AG04449 (cell line): ENCODE data around the gene THRB.

ENCODE experiments used
- CTCF ChIA-PET: fragments of 350-600 bp; formaldehyde crosslinking; extraction: SDS; loops from one replicate; lab custom pipeline; 2021; ENCODE audit warnings: antibody characterized with exemption; lab: Yijun Ruan, JAX
- POLR2A ChIA-PET: fragments of 400-600, 350-600 bp; formaldehyde crosslinking; extraction: SDS; loops from one replicate; lab custom pipeline; 2020; ENCODE audit warnings: antibody characterized with exemption, inconsistent platforms; lab: Yijun Ruan, JAX
- DNase-seq: peaks from one replicate; pipeline ENCODE4 v3.0.0-alpha.2; 2010; ENCODE audit warnings: low read depth, low spot score
- H3K4me3 ChIP-seq: 2 replicates; pipeline ENCODE4 v1.5.1; 2011; ENCODE audit warnings: low read depth, mild to moderate bottlenecking, control low read depth, low read length
- CTCF ChIP-seq: IDR thresholded peaks from one replicate; pipeline ENCODE4 v1.5.1; 2011; ENCODE audit warnings: mild to moderate bottlenecking, moderate library complexity, low read length, control low read depth, inconsistent platforms; ENCODE audit not compliant: insufficient read depth; ENCODE audit errors: missing control alignments

The THRB gene

GRCh38 chr3:24261521-24261920 is 233.1 kb downstream of the THRB start:
- TF ChIP-seq CTCF, result no peak
- POLR2A ChIA-PET, result no interaction called here
- CTCF ChIA-PET, result interaction anchor here (1.6 kb wide), 1 partner anchor 75 kb away, joined by 3 read pairs; no protein-coding TSS in a partner anchor
- H3K4me3 ChIP-seq, result no peak overlapping the region
- DNase-seq, result no peak

GRCh38 chr3:24259901-24260512 is 234.6 kb downstream of the THRB start:
- no peak overlapping the region for H3K4me3 ChIP-seq
- POLR2A ChIA-PET, result interaction anchor here (0.8 kb wide), 1 partner anchor 10 kb away, joined by 3 read pairs; no protein-coding TSS in a partner anchor
- no peak for DNase-seq
- TF ChIP-seq CTCF, result no peak
- CTCF ChIA-PET, result interaction anchor here (1.8 kb wide), 1 partner anchor 22 kb away, joined by 4 read pairs; no protein-coding TSS in a partner anchor

GRCh38 chr3:24258727-24259600 is 235.7 kb downstream of the THRB start:
- no peak for TF ChIP-seq CTCF
- CTCF ChIA-PET, result interaction anchor here (0.6 to 1.8 kb wide), 2 partner anchors 21 to 74 kb away, joined by 3 to 4 read pairs; no protein-coding TSS in a partner anchor
- no peak overlapping the region for H3K4me3 ChIP-seq
- POLR2A ChIA-PET, result interaction anchor here (0.8 kb wide), 1 partner anchor 11 kb away, joined by 3 read pairs; no protein-coding TSS in a partner anchor
- no peak for DNase-seq

- no peak for TF ChIP-seq CTCF
- ChIA-PET CTCF (interaction anchor here (0.6 to 1.8 kb wide), 2 partner anchors 20 to 73 kb away, joined by 3 to 4 read pairs; no protein-coding TSS in a partner anchor), POLR2A (no interaction called here)
- H3K4me3 ChIP-seq, result no peak overlapping the region
- no peak for DNase-seq
Measured at GRCh38 chr3:24258260-24258659, 236.4 kb downstream of the THRB start.

- ChIA-PET POLR2A (interaction anchor here (0.5 kb wide), 1 partner anchor 386 kb away, joined by 3 read pairs; no protein-coding TSS in a partner anchor), CTCF (interaction anchor here (1.2 to 1.5 kb wide), 2 partner anchors 10 to 18 kb away, joined by 3 to 4 read pairs; no protein-coding TSS in a partner anchor)
- TF ChIP-seq CTCF, result no peak
Measured at GRCh38 chr3:24255414-24255813, 239.2 kb downstream of the THRB start.

More at GRCh38 chr3:24255414-24255813, 239.2 kb downstream of the THRB start:
- H3K4me3 ChIP-seq, result no peak overlapping the region
- no peak for DNase-seq
